Stimulated activated CD4-positive, alpha-beta T cell treated with anti-CD3 and anti-CD28 coated beads, Interleukin-2, amount 100 ng/mL, for 4 hours (primary cell): ENCODE data around the gene RNASET2.
"Not testable (repeated sequence)": the region's sequence is repeated elsewhere in the genome, so short reads cannot be mapped to it uniquely, and the experiment has no call there.

Source experiments
- DNase-seq: peaks from one replicate; pipeline ENCODE4 v3.0.0-alpha.2; 2020; ENCODE audit warnings: low read depth

Gene RNASET2

GRCh38 chr6:166927240-166927934 lies 29.0 kb downstream of the RNASET2 start:
- DNase-seq, result no peak

DNA sequence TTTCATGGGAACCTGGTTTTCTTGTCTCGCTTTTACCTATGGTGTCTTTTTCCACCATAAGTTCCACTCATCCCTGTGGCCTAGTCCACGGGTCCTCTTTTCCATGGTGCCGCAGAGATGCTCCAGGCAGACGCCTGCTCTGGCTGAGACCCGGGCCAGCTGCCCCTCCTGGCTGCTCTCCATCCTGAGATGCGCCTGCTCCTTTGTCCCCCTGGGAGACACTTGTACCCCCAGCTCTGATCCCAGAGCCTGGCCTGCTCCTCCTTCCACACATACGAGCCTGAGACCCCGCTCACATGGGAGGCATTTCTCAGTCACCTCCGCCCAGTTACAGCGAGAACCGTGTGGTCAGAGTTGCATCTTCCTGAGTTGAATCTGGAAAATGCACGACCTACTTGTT lies 29.6 kb downstream of the RNASET2 start:
- no peak for DNase-seq

DNA sequence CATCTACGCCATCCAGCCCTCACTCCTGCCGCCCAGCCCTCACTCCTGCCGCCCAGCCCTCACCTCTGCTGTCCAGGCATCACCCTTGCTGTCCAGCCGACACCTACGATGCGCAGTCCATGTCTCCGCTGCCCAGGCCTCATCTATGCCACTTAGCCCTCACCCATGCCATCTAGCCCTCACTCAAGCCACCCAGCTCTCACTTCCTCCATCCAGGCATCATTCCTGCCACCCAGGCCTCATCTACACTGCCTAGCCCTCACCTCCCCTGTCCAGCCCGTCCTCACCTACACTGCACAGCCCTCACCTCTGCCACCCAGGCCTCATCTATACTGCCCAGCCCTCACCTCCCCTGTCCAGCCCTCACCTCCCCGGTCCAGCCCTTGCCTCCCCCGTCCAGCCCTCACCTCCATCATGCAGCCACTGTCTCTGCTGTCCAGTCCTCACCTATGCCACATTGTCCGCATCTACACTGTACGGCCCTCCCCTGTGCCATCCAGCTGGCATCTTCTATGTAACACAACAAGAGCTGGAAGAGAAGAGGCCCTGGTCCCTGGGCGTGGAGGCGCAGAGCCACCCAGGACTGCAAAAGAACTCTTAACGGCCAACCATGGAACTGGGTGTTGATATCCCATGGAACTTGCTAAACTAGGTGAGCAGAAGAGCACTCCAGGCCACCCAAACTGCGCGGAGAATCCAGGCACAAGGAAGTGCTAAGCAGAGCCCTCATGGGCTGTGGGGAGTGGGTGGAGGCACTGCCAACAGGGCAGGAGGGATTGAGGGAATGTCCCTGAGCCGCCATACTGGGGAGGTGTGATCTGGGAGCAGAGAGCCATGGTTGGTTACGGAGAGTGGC lies 31.0 kb downstream of the RNASET2 start:
- no peak for DNase-seq

- no peak for DNase-seq
These were observed 31.8 kb downstream of the RNASET2 start for GRCh38 chr6:166924531-166924930.

GRCh38 chr6:166922937-166923336 lies 33.4 kb downstream of the RNASET2 start:
- no peak for DNase-seq

DNA sequence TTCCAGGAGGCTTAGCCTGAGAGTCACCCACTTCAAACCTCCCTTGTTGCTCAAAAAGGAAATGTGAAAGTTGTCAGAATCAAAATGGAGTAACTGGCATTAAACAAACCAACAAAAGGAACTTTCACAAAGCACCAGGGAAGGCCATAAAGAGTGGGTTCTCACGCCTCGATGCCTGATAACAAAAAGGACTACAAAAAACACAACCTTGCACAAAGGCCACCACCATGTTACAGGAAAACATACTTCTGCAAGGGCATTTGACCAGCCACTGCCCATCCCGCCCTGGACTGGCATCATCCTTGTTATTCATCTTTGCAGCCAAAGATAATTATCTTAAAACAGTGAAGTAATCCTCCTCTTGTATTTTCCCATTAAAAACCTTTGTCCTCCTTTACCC lies 34.8 kb downstream of the RNASET2 start:
- no peak for DNase-seq

GRCh38 chr6:166916824-166917223 lies 39.5 kb downstream of the RNASET2 start:
- no peak for DNase-seq

GRCh38 chr6:166915484-166915883 lies 40.9 kb downstream of the RNASET2 start:
- DNase-seq, result not testable (repeated sequence)

GRCh38 chr6:166914952-166915351 lies 41.4 kb downstream of the RNASET2 start:
- not testable (repeated sequence) for DNase-seq

GRCh38 chr6:166911248-166911677 lies 45.1 kb downstream of the RNASET2 start:
- DNase-seq, result no peak

- DNase-seq, result no peak
These were observed 45.7 kb downstream of the RNASET2 start for GRCh38 chr6:166910601-166911000.

- no peak for DNase-seq
These were observed 47.5 kb downstream of the RNASET2 start for GRCh38 chr6:166908811-166909210.

DNA sequence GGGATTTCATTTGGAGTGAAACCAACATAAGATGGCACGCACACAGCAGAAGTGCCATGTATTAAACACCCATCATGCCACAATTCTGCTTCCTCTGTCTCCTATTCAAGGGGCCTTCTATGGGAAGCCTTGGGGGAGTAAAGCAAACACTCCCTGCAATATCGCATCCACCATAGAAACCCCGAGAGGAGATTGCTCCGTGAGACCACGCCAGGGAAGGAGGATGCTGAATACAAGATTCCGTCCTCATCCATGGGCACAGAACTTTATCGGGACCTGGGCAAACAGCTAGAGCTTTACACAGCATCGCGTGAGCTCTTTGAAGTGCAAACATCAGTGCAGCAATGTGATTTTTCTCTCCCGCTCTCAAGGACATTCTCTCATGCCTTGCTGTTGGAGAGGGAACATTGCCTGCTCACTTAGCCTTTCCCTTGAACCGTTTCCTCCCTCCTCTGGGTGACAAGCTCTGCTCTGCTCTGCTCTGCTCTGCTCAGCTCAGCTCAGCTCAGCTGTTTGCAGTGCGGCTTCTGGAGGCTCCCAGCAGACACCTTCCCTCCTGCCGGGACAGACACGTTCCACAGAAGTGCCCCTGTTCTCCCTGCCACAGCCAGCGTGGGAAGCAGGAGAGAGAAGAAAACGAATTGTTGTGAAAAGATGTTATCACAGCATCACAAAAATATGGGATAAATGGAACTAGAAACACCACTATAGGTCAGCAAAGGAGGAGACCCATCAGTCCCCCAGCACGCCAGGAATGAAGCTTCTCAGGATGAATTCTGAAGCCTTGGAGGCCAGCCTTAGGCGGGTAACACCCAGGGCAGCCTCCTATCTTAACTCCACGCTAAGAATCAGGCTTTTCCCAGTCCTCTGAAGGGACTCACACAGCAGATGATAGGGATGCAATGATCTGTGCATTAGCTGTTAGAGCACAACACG lies 48.2 kb downstream of the RNASET2 start:
- no peak for DNase-seq

- DNase-seq, result no peak
These were observed 48.9 kb downstream of the RNASET2 start for GRCh38 chr6:166907373-166907841.

GRCh38 chr6:166906376-166907044 lies 49.8 kb downstream of the RNASET2 start:
- no peak for DNase-seq

DNA sequence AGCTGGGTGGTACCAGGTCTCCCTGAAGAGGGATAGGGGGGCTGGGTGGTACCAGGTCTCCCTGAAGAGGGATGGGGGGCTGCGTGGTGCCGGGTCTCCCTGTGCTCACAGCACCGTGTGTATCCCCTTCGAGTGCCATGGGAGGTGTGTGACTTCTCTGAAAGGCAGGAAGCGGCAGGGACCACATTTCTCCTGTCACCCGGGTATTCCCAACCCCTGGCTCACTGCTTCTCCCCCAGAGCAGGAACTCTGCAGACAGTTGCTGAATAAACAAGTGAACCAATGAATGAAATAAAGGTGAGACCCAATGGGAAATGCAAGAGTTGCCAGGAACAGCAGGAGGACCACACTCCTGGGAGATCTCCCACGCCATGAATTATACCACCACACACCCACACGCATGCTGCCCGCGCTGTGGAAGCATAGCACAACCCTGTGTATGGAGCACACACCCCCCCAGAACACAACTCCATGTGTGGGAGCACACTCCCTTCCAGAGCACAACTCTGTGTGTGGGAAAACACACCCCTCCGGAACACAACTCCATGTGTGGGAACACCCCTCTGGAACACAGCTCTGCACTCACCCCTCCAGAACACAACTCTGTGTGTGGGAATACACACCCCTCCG lies 50.7 kb downstream of the RNASET2 start:
- no peak for DNase-seq

GRCh38 chr6:166905013-166905412 lies 51.3 kb downstream of the RNASET2 start:
- no peak for DNase-seq

- no peak for DNase-seq
These were observed 52.1 kb downstream of the RNASET2 start for GRCh38 chr6:166904101-166904746.

DNA sequence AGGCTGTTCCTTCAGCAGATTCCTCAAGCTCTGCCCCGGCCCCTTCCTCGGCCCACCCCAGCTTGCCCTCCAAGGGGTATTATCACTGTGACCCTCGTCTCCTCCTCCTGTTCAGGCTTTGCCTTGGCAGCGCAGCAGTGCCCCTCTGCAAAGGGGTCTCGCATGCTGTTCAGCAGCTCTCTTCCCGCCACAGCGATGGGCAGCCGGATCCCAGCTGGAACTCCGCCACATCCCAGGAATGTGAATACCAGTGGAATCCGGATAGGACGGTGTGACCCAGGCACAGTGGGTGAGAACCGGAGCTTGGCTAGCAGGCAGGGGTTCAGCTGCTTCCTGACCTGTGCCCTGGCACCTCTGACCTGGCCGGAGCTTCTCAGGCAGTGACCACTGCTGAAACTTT lies 52.9 kb downstream of the RNASET2 start:
- no peak for DNase-seq

DNA sequence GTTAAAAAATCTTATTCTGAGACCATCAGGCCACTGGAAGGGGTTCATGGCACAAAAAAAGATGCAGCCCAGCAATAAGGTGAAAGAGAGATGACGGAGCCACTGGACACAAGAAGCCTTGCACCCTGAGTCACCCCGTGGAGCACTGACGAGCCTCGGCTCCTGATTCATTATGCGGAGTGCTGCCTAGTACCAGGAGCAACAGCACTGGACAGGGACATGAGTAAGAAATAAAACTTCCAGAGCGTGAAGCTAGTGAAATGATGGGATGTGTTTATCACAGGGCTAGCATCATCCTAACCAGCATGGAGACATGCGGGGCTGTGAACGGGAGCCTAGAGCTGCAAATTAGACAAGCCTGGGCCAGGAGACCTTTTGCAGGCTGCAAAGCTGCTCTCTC lies 53.3 kb downstream of the RNASET2 start:
- no peak for DNase-seq
